H1 (cell line): ENCODE data around the gene PRX. TPM values are rescaled to one million over a fixed set of nuclear protein-coding genes. Genes with fewer than 3 reads are reported as not detected.

Experiments
- CBX5 ChIP-seq: fragments of 300-800, 300-1000 bp; sonication (generic); IDR thresholded peaks from 2 replicates; pipeline ENCODE4 v1.7.1; 2016; ENCODE audit warnings: antibody characterized with exemption, low read length, low read depth
- CHD7 ChIP-seq: fragments of 300-600 bp; sonication (generic); IDR thresholded peaks from 2 replicates; pipeline ENCODE4 v1.7.1; 2012; ENCODE audit warnings: low read length, moderate library complexity, mild to moderate bottlenecking, inconsistent platforms; ENCODE audit not compliant: insufficient replicate concordance
- E2F6 ChIP-seq: IDR thresholded peaks from 2 replicates; pipeline ENCODE4 v1.6.1; 2012; ENCODE audit warnings: inconsistent platforms
- EP300 ChIP-seq, 2 experiments: IDR thresholded peaks; 1 replicate in 1 of 2; 2 replicates in 1 of 2; pipeline ENCODE4 v1.6.1; 2011 to 2012; ENCODE audit warnings: low read depth in 2 of 2, low read length in 2 of 2, mild to moderate bottlenecking in 2 of 2, borderline replicate concordance in 1 of 2, inconsistent platforms in 1 of 2, moderate library complexity in 1 of 2
- HDAC2 ChIP-seq, 2 experiments: fragments of 300-600 bp in 1 of 2; sonication (generic) in 1 of 2; IDR thresholded peaks; 2 replicates each; pipeline ENCODE4 v1.6.1; 2011 to 2012; ENCODE audit warnings: low read depth in 2 of 2, low read length in 2 of 2, mild to moderate bottlenecking in 2 of 2, moderate library complexity in 2 of 2, borderline replicate concordance in 1 of 2, inconsistent platforms in 1 of 2
- KDM5A ChIP-seq: fragments of 200-600 bp; IDR thresholded peaks from 2 replicates; pipeline ENCODE4 v1.7.1; 2012; ENCODE audit warnings: mild to moderate bottlenecking, low read length, inconsistent platforms, mixed read lengths
- SIRT6 ChIP-seq: IDR thresholded peaks from one replicate; pipeline ENCODE4 v1.7.1; 2012; ENCODE audit warnings: low read length, inconsistent platforms
- SP2 ChIP-seq: IDR thresholded peaks from 2 replicates; pipeline ENCODE4 v1.6.1; 2012; ENCODE audit warnings: mild to moderate bottlenecking, low read length, inconsistent platforms
- TAF1 ChIP-seq: IDR thresholded peaks from 2 replicates; pipeline ENCODE4 v1.6.1; 2011; ENCODE audit warnings: mild to moderate bottlenecking, low read depth, low read length
- polyA plus RNA-seq, 7 experiments: library from polyadenylated mRNA; depleted of rRNA in 3 of 7; stranded (reverse) in 5 of 7; unstranded in 2 of 7; fragments of >200 nt in 5 of 7; fragments of 200-250 nt in 2 of 7; gene quantifications; 1 replicate in 5 of 7; 2 replicates in 1 of 7; 4 replicates in 1 of 7; pipeline versions ENCODE4 v1.2.1 to v1.2.3, GENCODE V29; 2011 to 2013; ENCODE audit warnings: missing spikeins in 2 of 7, mixed read lengths in 2 of 7
- total RNA-seq: library from RNA; stranded (reverse); fragmentation: NEBNext Ultra II Directional; extraction: Animal tissue kit (Norgen Biotek cat#: 25700); gene quantifications from 2 replicates; pipeline ENCODE4 v1.2.1, GENCODE V29; 2021

Gene PRX
- total and polyA plus RNA-seq, 2 of the 8 experiments (the other 6 are each of a cell fraction or from before 2014, with no cell fraction given): 2.8 to 5.8 TPM

GRCh38 chr19:40411125-40411842, 1.9 kb downstream of the PRX start (continued):
- no peak for TF ChIP-seq CHD7
- TF ChIP-seq KDM5A: no peak
- TF ChIP-seq TAF1: no peak
- TF ChIP-seq EP300 (IDR thresholded peaks at IDR 0.05; ENCODE audit: borderline replicate concordance in 1 of 2, low read depth in 2 of 2, low read length in 2 of 2): no peak
- no peak for TF ChIP-seq SIRT6
- TF ChIP-seq E2F6: no peak
- TF ChIP-seq CBX5: no peak
- TF ChIP-seq HDAC2 (IDR thresholded peaks at IDR 0.05; ENCODE audit: borderline replicate concordance in 1 of 2, low read depth in 2 of 2, low read length in 2 of 2): no peak
- no peak for TF ChIP-seq SP2
